ENCODE data around the gene NAAA. TPM values are rescaled to one million over a fixed set of nuclear protein-coding genes. Genes with fewer than 3 reads are reported as not detected.
"Not testable (repeated sequence)": the region's sequence is repeated elsewhere in the genome, so short reads cannot be mapped to it uniquely, and the experiment has no call there.

The NAAA gene
- total RNA-seq, 2 experiments from 2014 or later: 15.3 to 21.5 TPM

DNA sequence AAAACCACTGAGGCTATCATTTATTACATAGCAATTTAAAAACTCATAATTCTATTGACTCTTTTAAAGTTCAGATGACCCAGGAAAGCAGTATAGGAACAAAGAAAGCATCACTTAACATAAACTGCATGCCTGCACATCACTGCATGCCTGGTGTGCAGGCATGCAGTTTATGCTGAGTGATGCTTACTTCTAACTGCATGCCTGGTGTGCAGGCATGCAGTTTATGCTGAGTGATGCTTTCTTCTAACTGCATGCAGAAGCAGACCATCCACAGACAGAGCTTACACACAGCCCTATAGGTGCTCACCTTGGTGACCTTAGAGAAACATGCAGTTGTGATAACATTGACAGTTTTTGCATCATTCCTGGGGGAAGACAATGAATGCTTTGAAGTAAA lies 33.0 kb upstream of the NAAA start:
- no peak overlapping the region for H3K4me2 ChIP-seq (ENCODE audit: low read length)
- BruUV-seq (replicated peaks): no TSS peak
- no peaks in the 10 kb centered on the region for H3K4me1 ChIP-seq (ENCODE audit: insufficient read depth, low read length, poor library complexity, severe bottlenecking)
- DNase-seq (ENCODE audit: low spot score): no peak
- H2AFZ ChIP-seq (ENCODE audit: low read length): no peak overlapping the region
- H3K36me3 ChIP-seq (ENCODE audit: insufficient read depth, low read length): peaks cover 93% of the 10 kb centered on the region
- no peaks in the 10 kb centered on the region for H4K20me1 ChIP-seq (ENCODE audit: insufficient read depth, low read length)
- ChIA-PET CTCF (ENCODE audit: unreplicated experiment) (interaction anchor here (0.6 kb wide), 1 partner anchor 46 kb away, joined by 7 read pairs; no protein-coding TSS in a partner anchor), POLR2A (interaction anchor here (0.6 kb wide), 3 partner anchors 22 to 1102 kb away, joined by 3 to 6 read pairs (median 4); no protein-coding TSS in a partner anchor)
- H3K27ac ChIP-seq (ENCODE audit: low read depth, low read length, poor library complexity, severe bottlenecking): no peak overlapping the region
- H3K79me2 ChIP-seq (ENCODE audit: insufficient read depth, low read depth, low read length): no peaks in the 10 kb centered on the region
- TF ChIP-seq EZH2phosphoT487 (IDR thresholded peaks at IDR 0.05; ENCODE audit: borderline replicate concordance, low read depth, low read length): no peak
- TF ChIP-seq, protein P1, sequence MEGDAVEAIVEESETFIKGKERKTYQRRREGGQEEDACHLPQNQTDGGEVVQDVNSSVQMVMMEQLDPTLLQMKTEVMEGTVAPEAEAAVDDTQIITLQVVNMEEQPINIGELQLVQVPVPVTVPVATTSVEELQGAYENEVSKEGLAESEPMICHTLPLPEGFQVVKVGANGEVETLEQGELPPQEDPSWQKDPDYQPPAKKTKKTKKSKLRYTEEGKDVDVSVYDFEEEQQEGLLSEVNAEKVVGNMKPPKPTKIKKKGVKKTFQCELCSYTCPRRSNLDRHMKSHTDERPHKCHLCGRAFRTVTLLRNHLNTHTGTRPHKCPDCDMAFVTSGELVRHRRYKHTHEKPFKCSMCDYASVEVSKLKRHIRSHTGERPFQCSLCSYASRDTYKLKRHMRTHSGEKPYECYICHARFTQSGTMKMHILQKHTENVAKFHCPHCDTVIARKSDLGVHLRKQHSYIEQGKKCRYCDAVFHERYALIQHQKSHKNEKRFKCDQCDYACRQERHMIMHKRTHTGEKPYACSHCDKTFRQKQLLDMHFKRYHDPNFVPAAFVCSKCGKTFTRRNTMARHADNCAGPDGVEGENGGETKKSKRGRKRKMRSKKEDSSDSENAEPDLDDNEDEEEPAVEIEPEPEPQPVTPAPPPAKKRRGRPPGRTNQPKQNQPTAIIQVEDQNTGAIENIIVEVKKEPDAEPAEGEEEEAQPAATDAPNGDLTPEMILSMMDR (conservative IDR thresholded peaks at IDR 0.05; ENCODE audit: low read length): no peak
- intact Hi-C loops (cut with micrococcal nuclease; ENCODE audit: unreplicated experiment): no loop called here
- no peaks in the 10 kb centered on the region for H3K9me2 ChIP-seq (ENCODE audit: insufficient read depth, low read length)
- H3K9me3 ChIP-seq (ENCODE audit: low read length): no peaks in the 10 kb centered on the region; the same call in 1 of the 2 replicates
- no peak overlapping the region for H3K4me3 ChIP-seq (ENCODE audit: low read depth, low read length, poor library complexity, severe bottlenecking)

DNA sequence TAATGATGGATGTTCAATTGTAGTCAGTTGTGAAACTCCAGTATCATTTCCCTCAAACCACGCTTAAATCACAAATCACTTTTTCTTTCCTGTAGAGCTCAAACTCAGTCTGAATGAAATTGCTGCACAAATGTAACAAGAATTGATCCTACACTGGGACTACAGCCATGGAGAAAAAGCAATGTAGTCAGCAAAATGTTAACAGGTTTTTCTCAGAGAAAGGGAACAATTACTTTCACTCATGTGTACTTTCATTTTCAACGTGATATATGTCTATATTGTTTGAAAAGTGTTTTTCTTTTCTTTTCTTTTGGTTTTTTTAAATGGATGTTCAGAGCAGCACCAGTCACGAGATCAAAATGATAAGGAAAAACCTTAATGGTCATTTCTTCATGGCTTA lies 27.3 kb upstream of the NAAA start:
- intact Hi-C loops (cut with micrococcal nuclease; ENCODE audit: unreplicated experiment): no loop called here
- H3K9me2 ChIP-seq (ENCODE audit: insufficient read depth, low read length): no peaks in the 10 kb centered on the region
- ChIA-PET POLR2A (no interaction called here), CTCF (ENCODE audit: unreplicated experiment) (no interaction called here)
- H3K27ac ChIP-seq (ENCODE audit: low read depth, low read length, poor library complexity, severe bottlenecking): no peak overlapping the region
- peaks cover 98% of the 10 kb centered on the region for H3K36me3 ChIP-seq (ENCODE audit: insufficient read depth, low read length)
- DNase-seq (ENCODE audit: low spot score): no peak
- H3K4me3 ChIP-seq (ENCODE audit: low read depth, low read length, poor library complexity, severe bottlenecking): no peak overlapping the region
- no peak overlapping the region for H3K4me2 ChIP-seq (ENCODE audit: low read length)
- no peaks in the 10 kb centered on the region for H3K4me1 ChIP-seq (ENCODE audit: insufficient read depth, low read length, poor library complexity, severe bottlenecking)
- TF ChIP-seq EZH2phosphoT487 (IDR thresholded peaks at IDR 0.05; ENCODE audit: borderline replicate concordance, low read depth, low read length): no peak
- TF ChIP-seq, protein P1 (conservative IDR thresholded peaks at IDR 0.05; ENCODE audit: low read length): no peak
- H2AFZ ChIP-seq (ENCODE audit: low read length): no peak overlapping the region
- BruUV-seq (replicated peaks): TSS peak; percentile 33
- H3K9me3 ChIP-seq (ENCODE audit: low read length): peaks cover 11% of the 10 kb centered on the region; the same call in 1 of the 2 replicates
- H3K79me2 ChIP-seq (ENCODE audit: insufficient read depth, low read depth, low read length): no peaks in the 10 kb centered on the region
- H4K20me1 ChIP-seq (ENCODE audit: insufficient read depth, low read length): no peaks in the 10 kb centered on the region

DNA sequence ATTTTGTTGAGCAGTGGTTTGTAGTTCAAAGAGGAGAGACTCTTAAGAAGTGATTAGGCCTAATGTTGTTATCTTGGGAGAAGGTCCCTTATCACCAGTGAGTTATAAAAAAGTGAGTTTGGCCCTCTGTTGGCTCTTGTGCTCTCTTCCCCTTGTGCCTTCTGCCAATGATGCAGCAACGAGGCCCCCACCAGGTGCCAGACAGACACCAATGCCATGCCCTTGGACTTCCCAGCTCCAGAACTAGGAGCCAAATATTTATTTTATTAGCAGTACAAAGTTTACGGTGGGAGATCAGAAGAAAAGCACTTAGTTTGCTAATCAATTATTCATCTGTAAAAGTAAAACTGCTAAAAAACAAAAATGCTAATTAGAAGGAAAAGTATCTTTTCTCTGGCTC lies 22.7 kb upstream of the NAAA start:
- Histone ChIP-seq H3K9me2 (ENCODE audit: insufficient read depth, low read length) (no peaks in the 10 kb centered on the region), H3K36me3 (ENCODE audit: insufficient read depth, low read length) (peaks cover 96% of the 10 kb centered on the region), H4K20me1 (ENCODE audit: insufficient read depth, low read length) (no peaks in the 10 kb centered on the region), H3K9me3 (ENCODE audit: low read length) (peaks cover 11% of the 10 kb centered on the region; the same call in 1 of the 2 replicates), H3K4me3 (ENCODE audit: low read depth, low read length, poor library complexity, severe bottlenecking) (no peak overlapping the region), H3K4me2 (ENCODE audit: low read length) (no peak overlapping the region), H3K4me1 (ENCODE audit: insufficient read depth, low read length, poor library complexity, severe bottlenecking) (no peaks in the 10 kb centered on the region), H3K27ac (ENCODE audit: low read depth, low read length, poor library complexity, severe bottlenecking) (no peak overlapping the region), H3K79me2 (ENCODE audit: insufficient read depth, low read depth, low read length) (no peaks in the 10 kb centered on the region), H2AFZ (ENCODE audit: low read length) (no peak overlapping the region)
- TF ChIP-seq, protein P1 (conservative IDR thresholded peaks at IDR 0.05; ENCODE audit: low read length): no peak
- no peak for TF ChIP-seq EZH2phosphoT487 (IDR thresholded peaks at IDR 0.05; ENCODE audit: borderline replicate concordance, low read depth, low read length)
- intact Hi-C loops (cut with micrococcal nuclease; ENCODE audit: unreplicated experiment): no loop called here
- DNase-seq (ENCODE audit: low spot score): no peak
- POLR2A ChIA-PET: no interaction called here
- CTCF ChIA-PET (ENCODE audit: unreplicated experiment): no interaction called here
- BruUV-seq (replicated peaks): no TSS peak

DNA sequence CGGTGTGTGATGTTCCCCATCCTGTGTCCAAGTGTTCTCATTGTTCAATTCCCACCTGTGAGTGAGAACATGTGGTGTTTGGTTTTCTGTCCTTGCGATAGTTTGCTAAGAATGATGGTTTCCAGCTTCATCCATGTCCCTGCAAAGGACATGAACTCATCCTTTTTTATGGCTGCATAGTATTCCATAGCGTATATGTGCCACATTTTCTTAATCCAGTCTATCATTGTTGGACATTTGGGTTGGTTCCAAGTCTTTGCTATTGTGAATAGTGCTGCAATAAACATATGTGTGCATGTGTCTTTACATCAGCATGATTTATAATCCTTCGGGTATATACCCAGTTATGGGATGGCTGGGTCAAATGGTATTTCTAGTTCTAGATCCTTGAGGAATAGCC lies 21.3 kb upstream of the NAAA start:
- BruUV-seq (replicated peaks); H3K4me1 ChIP-seq (ENCODE audit: insufficient read depth, low read length, poor library complexity, severe bottlenecking); H4K20me1 ChIP-seq (ENCODE audit: insufficient read depth, low read length); DNase-seq (ENCODE audit: low spot score); H3K9me2 ChIP-seq (ENCODE audit: insufficient read depth, low read length); H3K4me3 ChIP-seq (ENCODE audit: low read depth, low read length, poor library complexity, severe bottlenecking); H3K27ac ChIP-seq (ENCODE audit: low read depth, low read length, poor library complexity, severe bottlenecking); H3K4me2 ChIP-seq (ENCODE audit: low read length); H3K79me2 ChIP-seq (ENCODE audit: insufficient read depth, low read depth, low read length); intact Hi-C loops (cut with micrococcal nuclease; ENCODE audit: unreplicated experiment); CTCF ChIA-PET (ENCODE audit: unreplicated experiment); H2AFZ ChIP-seq (ENCODE audit: low read length); POLR2A ChIA-PET: not testable (repeated sequence)
- Histone ChIP-seq H3K9me3 (ENCODE audit: low read length) (peaks cover 11% of the 10 kb centered on the region; the same call in 1 of the 2 replicates), H3K36me3 (ENCODE audit: insufficient read depth, low read length) (peaks cover 96% of the 10 kb centered on the region)
